ENCODE measurements around the gene IGSF21. TPM values are rescaled to one million over a fixed set of nuclear protein-coding genes. Genes with fewer than 3 reads are reported as not detected.

IGSF21 gene
- total and polyA plus RNA-seq, 10 of the 15 experiments (the other 5 are each of a cell fraction or from before 2014, with no cell fraction given): 0.03 to 0.49 TPM; not detected in 8

DNA sequence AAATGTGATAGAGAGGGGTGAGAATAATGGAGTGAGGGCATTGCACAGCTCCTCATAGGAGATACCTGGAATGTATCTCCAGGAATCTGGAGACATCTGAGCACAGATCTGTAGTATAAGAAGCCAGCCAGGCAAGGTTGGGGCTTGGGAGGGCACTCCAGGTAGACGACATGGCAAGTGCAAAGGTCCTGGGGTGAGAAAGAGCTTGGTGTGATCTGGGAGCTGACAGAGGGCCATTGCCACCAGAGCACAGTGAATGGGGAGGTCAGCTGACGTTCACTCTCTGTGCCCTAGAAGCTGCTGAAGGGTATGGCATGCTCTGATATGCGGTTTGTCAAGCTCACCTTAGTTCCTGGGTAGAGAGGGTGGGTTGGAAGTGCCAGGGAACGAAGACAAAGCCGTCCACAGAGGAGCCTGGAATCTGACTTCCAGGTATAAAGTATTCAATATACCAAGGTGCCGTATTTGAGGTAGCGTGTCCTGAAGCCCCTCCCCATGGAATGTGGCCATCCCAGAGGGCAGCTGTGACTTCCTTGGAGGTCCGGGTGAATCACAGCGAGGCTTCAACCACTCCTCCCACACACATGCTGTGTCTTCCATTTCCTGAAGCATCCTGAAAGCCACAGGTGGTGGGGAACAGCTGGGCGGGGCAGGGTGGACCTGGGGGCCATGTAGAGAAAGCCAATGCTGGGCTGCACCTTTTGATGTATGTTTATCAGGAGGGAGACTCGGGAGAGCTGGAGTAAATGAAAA is 190.5 kb downstream of the IGSF21 start:
- ChIA-PET SMC1A (ENCODE audit: uncharacterized antibody, unreplicated experiment) (interaction anchor here (1.0 to 3.4 kb wide), 7 partner anchors 8 to 63 kb away, joined by 3 to 25 read pairs (median 4); no protein-coding TSS in a partner anchor), CTCF (interaction anchor here (1.2 to 4.6 kb wide), 9 partner anchors 8 to 283 kb away, joined by 5 to 31 read pairs (median 12); no protein-coding TSS in a partner anchor), RAD21 (ENCODE audit: unreplicated experiment) (interaction anchor here (1.1 kb wide), 1 partner anchor 13 kb away, joined by 4 read pairs; no protein-coding TSS in a partner anchor), POLR2A (interaction anchor here (1.1 kb wide), 1 partner anchor 13 kb away, joined by 4 read pairs; no protein-coding TSS in a partner anchor)
- H3K4me1 ChIP-seq (ENCODE audit: control insufficient read depth, insufficient read depth, low read length): no peaks in the 10 kb centered on the region
- no peaks in the 10 kb centered on the region for H3K9me3 ChIP-seq (replicated peaks; ENCODE audit: control insufficient read depth, insufficient read depth, low read length)
- FAIRE-seq (no peak), ATAC-seq (no peak), DNase-seq (ENCODE audit: low read depth, low spot score) (no peak)
- intact Hi-C loops (cut with micrococcal nuclease; ENCODE audit: unreplicated experiment) (no loop called here), in situ Hi-C loops (cut with MboI) (no loop called here)
- H3K27me3 ChIP-seq (replicated peaks in 1 of 2; ENCODE audit: control insufficient read depth in 2 of 2, insufficient read depth in 2 of 2, low read length in 1 of 2): peaks cover 0 to 2% of the 10 kb centered on the region in 2 experiments; a peak in 1 of 4 replicates
- WGBS (ENCODE audit: insufficient coverage, insufficient replicate concordance, low lambda C conversion rate, missing lambda C conversion rate): 3% methylated on average over 11 of the region's 11 CpGs
- H3K4me2 ChIP-seq (ENCODE audit: control insufficient read depth, insufficient read depth): no peak overlapping the region
- H4K20me1 ChIP-seq (ENCODE audit: control insufficient read depth, insufficient read depth): no peaks in the 10 kb centered on the region
- H3K36me3 ChIP-seq (ENCODE audit: control insufficient read depth in 2 of 2, insufficient read depth in 2 of 2, low read length in 1 of 2): no peaks in the 10 kb centered on the region
- no TSS peak for BruUV-seq (replicated peaks)
- TF ChIP-seq, protein P1, sequence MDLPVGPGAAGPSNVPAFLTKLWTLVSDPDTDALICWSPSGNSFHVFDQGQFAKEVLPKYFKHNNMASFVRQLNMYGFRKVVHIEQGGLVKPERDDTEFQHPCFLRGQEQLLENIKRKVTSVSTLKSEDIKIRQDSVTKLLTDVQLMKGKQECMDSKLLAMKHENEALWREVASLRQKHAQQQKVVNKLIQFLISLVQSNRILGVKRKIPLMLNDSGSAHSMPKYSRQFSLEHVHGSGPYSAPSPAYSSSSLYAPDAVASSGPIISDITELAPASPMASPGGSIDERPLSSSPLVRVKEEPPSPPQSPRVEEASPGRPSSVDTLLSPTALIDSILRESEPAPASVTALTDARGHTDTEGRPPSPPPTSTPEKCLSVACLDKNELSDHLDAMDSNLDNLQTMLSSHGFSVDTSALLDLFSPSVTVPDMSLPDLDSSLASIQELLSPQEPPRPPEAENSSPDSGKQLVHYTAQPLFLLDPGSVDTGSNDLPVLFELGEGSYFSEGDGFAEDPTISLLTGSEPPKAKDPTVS (IDR thresholded peaks at IDR 0.05; ENCODE audit: low read depth, low read length): no peak
- TF ChIP-seq RELA (IDR thresholded peaks at IDR 0.05; ENCODE audit: borderline replicate concordance, partially characterized antibody) (no peak), MEF2A (IDR thresholded peaks at IDR 0.05; ENCODE audit: insufficient read depth, low read depth, low read length) (no peak), EED (IDR thresholded peaks at IDR 0.05; ENCODE audit: low read depth) (no peak), SMC3 (IDR thresholded peaks at IDR 0.05; ENCODE audit: borderline replicate concordance, low read length) (no peak), NFIC (IDR thresholded peaks at IDR 0.05; ENCODE audit: low read depth, low read length) (no peak), POLR2A (IDR thresholded peaks at IDR 0.05; ENCODE audit: low read depth, low read length) (no peak), BHLHE40 (IDR thresholded peaks at IDR 0.05; ENCODE audit: borderline replicate concordance in 1 of 2, low read depth in 2 of 2, low read length in 1 of 2) (no peak), TARDBP (IDR thresholded peaks at IDR 0.05; ENCODE audit: borderline replicate concordance) (no peak), RCOR1 (conservative IDR thresholded peaks at IDR 0.05; ENCODE audit: low read depth, low read length) (no peak)
- TF ChIP-seq, protein P2, sequence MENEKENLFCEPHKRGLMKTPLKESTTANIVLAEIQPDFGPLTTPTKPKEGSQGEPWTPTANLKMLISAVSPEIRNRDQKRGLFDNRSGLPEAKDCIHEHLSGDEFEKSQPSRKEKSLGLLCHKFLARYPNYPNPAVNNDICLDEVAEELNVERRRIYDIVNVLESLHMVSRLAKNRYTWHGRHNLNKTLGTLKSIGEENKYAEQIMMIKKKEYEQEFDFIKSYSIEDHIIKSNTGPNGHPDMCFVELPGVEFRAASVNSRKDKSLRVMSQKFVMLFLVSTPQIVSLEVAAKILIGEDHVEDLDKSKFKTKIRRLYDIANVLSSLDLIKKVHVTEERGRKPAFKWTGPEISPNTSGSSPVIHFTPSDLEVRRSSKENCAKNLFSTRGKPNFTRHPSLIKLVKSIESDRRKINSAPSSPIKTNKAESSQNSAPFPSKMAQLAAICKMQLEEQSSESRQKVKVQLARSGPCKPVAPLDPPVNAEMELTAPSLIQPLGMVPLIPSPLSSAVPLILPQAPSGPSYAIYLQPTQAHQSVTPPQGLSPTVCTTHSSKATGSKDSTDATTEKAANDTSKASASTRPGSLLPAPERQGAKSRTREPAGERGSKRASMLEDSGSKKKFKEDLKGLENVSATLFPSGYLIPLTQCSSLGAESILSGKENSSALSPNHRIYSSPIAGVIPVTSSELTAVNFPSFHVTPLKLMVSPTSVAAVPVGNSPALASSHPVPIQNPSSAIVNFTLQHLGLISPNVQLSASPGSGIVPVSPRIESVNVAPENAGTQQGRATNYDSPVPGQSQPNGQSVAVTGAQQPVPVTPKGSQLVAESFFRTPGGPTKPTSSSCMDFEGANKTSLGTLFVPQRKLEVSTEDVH (IDR thresholded peaks at IDR 0.05; ENCODE audit: low read depth, partially characterized antibody): no peak
- H3K9ac ChIP-seq (ENCODE audit: control insufficient read depth, insufficient read depth, low read length): no peak overlapping the region
- no peak overlapping the region for H2AFZ ChIP-seq (ENCODE audit: control insufficient read depth, low read depth, low read length)
- no peak overlapping the region for H3K27ac ChIP-seq (ENCODE audit: control insufficient read depth, insufficient read depth)
- no peaks in the 10 kb centered on the region for H3K79me2 ChIP-seq (ENCODE audit: control insufficient read depth, insufficient read depth, low read length)
- no peak overlapping the region for H3K4me3 ChIP-seq

All from GM12878 (cell line).